K562 (cell line): ENCODE measurements around the gene DPY19L1. TPM values are rescaled to one million over a fixed set of nuclear protein-coding genes. Genes with fewer than 3 reads are reported as not detected.
A peak's percentile ranks its signal among the peaks of the same experiment; 100 is the strongest.

Experiments
- C11orf30 ChIP-seq: fragments of 450-650 bp; IDR thresholded peaks from 2 replicates; pipeline ENCODE4 v1.6.1; 2016; ENCODE audit warnings: low read depth, mild to moderate bottlenecking
- CBFA2T3 ChIP-seq: fragments of 450-650 bp; IDR thresholded peaks from 2 replicates; pipeline ENCODE4 v1.6.1; 2017
- CTBP1 ChIP-seq: fragments of 450-650 bp; IDR thresholded peaks from 2 replicates; pipeline ENCODE4 v1.6.1; 2016; ENCODE audit warnings: borderline replicate concordance
- FOXK2 ChIP-seq, 2 experiments: fragments of 450-650 bp; IDR thresholded peaks in 1 of 2; conservative IDR thresholded peaks in 1 of 2; 2 replicates each; pipeline ENCODE4 v1.6.1; 2016; ENCODE audit warnings: low read depth in 2 of 2, mild to moderate bottlenecking in 1 of 2
- L3MBTL2 ChIP-seq: fragments of 450-650 bp; IDR thresholded peaks from 2 replicates; pipeline ENCODE4 v1.6.1; 2016; ENCODE audit warnings: mild to moderate bottlenecking, moderate library complexity
- MAFG ChIP-seq: fragments of 450-650 bp; conservative IDR thresholded peaks from 2 replicates; pipeline ENCODE4 v1.6.1; 2016; ENCODE audit warnings: missing genetic modification characterization, missing compliant biosample characterization
- MAZ ChIP-seq, 2 experiments: fragments of 450-650 bp in 1 of 2; sonication (generic) in 1 of 2; formaldehyde crosslinking; IDR thresholded peaks in 1 of 2; conservative IDR thresholded peaks in 1 of 2; 2 replicates each; pipeline versions ENCODE4 v1.4.0 to v1.5.0; 2020; ENCODE audit warnings: mild to moderate bottlenecking in 1 of 2, missing genetic modification reagents in 1 of 2
- NFE2 ChIP-seq: IDR thresholded peaks from 2 replicates; pipeline ENCODE4 v1.6.1; 2014; ENCODE audit warnings: antibody characterized with exemption, low read depth
- PKNOX1 ChIP-seq: fragments of 450-650 bp; IDR thresholded peaks from 2 replicates; pipeline ENCODE4 v1.6.1; 2016
- polyA plus RNA-seq, 8 experiments: library from polyadenylated mRNA; depleted of rRNA in 4 of 8; stranded (reverse) in 5 of 8; unstranded in 3 of 8; fragments of >200 nt; fragmentation: Nextera tagmentation in 2 of 8; fragmentation: Illumina TruSeq in 1 of 8; extraction: Ambion mirVana in 2 of 8; extraction: Trizol in 1 of 8; gene quantifications; 2 replicates each; pipeline versions ENCODE4 v1.2.1 to v1.2.3, GENCODE V29; 2011 to 2014; ENCODE audit warnings: inconsistent platforms in 1 of 8, missing spikeins in 1 of 8
- total RNA-seq, 7 experiments: library from RNA; depleted of rRNA in 6 of 7; stranded (reverse); fragments of >200 nt in 6 of 7; fragmentation: Illumina TruSeq in 2 of 7; extraction: Trizol in 2 of 7; gene quantifications; 2 replicates each; pipeline versions ENCODE4 v1.2.1 to v1.2.3, GENCODE V29; 2011 to 2021; ENCODE audit warnings: low replicate concordance in 1 of 7
- TF ChIP-seq, protein P1 (sequence below): fragments of 450-650 bp; IDR thresholded peaks from 2 replicates; pipeline ENCODE4 v1.6.1; 2016; ENCODE audit warnings: mild to moderate bottlenecking, moderate library complexity
- TF ChIP-seq, protein P2 (sequence below), 2 experiments: fragments of 450-650 bp; conservative IDR thresholded peaks; 2 replicates each; pipeline ENCODE4 v1.6.1; 2017; ENCODE audit warnings: mild to moderate bottlenecking in 2 of 2, moderate library complexity in 2 of 2

DPY19L1 gene
- total and polyA plus RNA-seq, 9 of the 15 experiments (the other 6 are each of a cell fraction or from before 2014, with no cell fraction given): 4.0 to 34.3 (median 22.1) TPM

GRCh38 chr7:34996423-34997090 lies 40.7 kb downstream of the DPY19L1 start (continued):
- TF ChIP-seq, protein P1, sequence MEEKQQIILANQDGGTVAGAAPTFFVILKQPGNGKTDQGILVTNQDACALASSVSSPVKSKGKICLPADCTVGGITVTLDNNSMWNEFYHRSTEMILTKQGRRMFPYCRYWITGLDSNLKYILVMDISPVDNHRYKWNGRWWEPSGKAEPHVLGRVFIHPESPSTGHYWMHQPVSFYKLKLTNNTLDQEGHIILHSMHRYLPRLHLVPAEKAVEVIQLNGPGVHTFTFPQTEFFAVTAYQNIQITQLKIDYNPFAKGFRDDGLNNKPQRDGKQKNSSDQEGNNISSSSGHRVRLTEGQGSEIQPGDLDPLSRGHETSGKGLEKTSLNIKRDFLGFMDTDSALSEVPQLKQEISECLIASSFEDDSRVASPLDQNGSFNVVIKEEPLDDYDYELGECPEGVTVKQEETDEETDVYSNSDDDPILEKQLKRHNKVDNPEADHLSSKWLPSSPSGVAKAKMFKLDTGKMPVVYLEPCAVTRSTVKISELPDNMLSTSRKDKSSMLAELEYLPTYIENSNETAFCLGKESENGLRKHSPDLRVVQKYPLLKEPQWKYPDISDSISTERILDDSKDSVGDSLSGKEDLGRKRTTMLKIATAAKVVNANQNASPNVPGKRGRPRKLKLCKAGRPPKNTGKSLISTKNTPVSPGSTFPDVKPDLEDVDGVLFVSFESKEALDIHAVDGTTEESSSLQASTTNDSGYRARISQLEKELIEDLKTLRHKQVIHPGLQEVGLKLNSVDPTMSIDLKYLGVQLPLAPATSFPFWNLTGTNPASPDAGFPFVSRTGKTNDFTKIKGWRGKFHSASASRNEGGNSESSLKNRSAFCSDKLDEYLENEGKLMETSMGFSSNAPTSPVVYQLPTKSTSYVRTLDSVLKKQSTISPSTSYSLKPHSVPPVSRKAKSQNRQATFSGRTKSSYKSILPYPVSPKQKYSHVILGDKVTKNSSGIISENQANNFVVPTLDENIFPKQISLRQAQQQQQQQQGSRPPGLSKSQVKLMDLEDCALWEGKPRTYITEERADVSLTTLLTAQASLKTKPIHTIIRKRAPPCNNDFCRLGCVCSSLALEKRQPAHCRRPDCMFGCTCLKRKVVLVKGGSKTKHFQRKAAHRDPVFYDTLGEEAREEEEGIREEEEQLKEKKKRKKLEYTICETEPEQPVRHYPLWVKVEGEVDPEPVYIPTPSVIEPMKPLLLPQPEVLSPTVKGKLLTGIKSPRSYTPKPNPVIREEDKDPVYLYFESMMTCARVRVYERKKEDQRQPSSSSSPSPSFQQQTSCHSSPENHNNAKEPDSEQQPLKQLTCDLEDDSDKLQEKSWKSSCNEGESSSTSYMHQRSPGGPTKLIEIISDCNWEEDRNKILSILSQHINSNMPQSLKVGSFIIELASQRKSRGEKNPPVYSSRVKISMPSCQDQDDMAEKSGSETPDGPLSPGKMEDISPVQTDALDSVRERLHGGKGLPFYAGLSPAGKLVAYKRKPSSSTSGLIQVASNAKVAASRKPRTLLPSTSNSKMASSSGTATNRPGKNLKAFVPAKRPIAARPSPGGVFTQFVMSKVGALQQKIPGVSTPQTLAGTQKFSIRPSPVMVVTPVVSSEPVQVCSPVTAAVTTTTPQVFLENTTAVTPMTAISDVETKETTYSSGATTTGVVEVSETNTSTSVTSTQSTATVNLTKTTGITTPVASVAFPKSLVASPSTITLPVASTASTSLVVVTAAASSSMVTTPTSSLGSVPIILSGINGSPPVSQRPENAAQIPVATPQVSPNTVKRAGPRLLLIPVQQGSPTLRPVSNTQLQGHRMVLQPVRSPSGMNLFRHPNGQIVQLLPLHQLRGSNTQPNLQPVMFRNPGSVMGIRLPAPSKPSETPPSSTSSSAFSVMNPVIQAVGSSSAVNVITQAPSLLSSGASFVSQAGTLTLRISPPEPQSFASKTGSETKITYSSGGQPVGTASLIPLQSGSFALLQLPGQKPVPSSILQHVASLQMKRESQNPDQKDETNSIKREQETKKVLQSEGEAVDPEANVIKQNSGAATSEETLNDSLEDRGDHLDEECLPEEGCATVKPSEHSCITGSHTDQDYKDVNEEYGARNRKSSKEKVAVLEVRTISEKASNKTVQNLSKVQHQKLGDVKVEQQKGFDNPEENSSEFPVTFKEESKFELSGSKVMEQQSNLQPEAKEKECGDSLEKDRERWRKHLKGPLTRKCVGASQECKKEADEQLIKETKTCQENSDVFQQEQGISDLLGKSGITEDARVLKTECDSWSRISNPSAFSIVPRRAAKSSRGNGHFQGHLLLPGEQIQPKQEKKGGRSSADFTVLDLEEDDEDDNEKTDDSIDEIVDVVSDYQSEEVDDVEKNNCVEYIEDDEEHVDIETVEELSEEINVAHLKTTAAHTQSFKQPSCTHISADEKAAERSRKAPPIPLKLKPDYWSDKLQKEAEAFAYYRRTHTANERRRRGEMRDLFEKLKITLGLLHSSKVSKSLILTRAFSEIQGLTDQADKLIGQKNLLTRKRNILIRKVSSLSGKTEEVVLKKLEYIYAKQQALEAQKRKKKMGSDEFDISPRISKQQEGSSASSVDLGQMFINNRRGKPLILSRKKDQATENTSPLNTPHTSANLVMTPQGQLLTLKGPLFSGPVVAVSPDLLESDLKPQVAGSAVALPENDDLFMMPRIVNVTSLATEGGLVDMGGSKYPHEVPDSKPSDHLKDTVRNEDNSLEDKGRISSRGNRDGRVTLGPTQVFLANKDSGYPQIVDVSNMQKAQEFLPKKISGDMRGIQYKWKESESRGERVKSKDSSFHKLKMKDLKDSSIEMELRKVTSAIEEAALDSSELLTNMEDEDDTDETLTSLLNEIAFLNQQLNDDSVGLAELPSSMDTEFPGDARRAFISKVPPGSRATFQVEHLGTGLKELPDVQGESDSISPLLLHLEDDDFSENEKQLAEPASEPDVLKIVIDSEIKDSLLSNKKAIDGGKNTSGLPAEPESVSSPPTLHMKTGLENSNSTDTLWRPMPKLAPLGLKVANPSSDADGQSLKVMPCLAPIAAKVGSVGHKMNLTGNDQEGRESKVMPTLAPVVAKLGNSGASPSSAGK: peak; percentile 13; the same call in 1 of the 2 replicates
- TF ChIP-seq MAZ (CRISPR knock-in tag; conservative IDR thresholded peaks at IDR 0.05 in 1 of 2, IDR thresholded peaks at IDR 0.05 in 1 of 2) (0 out of 4 replicates have a peak, but pooled peaks of 1 of the 2 experiments have one; percentile 9), C11orf30 (peak; percentile 20; the same call in 1 of the 2 replicates), NFE2 (peak; percentile 69), FOXK2 (conservative IDR thresholded peaks at IDR 0.05 in 1 of 2, IDR thresholded peaks at IDR 0.05 in 1 of 2; ENCODE audit: low read depth in 2 of 2) (peak in 1 of 2 experiments; percentile 46; a peak in 1 of 4 replicates), PKNOX1 (peak; percentile 37; the same call in 1 of the 2 replicates), CTBP1 (peak; percentile 80), MAFG (tag) (peak; percentile 49), L3MBTL2 (peak; percentile 25; the same call in 1 of the 2 replicates), CBFA2T3 (peak; percentile 13; the same call in 1 of the 2 replicates)
- TF ChIP-seq, protein P2, sequence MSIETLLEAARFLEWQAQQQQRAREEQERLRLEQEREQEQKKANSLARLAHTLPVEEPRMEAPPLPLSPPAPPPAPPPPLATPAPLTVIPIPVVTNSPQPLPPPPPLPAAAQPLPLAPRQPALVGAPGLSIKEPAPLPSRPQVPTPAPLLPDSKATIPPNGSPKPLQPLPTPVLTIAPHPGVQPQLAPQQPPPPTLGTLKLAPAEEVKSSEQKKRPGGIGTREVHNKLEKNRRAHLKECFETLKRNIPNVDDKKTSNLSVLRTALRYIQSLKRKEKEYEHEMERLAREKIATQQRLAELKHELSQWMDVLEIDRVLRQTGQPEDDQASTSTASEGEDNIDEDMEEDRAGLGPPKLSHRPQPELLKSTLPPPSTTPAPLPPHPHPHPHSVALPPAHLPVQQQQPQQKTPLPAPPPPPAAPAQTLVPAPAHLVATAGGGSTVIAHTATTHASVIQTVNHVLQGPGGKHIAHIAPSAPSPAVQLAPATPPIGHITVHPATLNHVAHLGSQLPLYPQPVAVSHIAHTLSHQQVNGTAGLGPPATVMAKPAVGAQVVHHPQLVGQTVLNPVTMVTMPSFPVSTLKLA (conservative IDR thresholded peaks at IDR 0.05): peak in 1 of 2 experiments; percentile 42; a peak in 1 of 4 replicates
